Peyer's patch (tissue), 4 donors: ENCODE results near the gene CYP19A1. TPM values are rescaled to one million over a fixed set of nuclear protein-coding genes. Genes with fewer than 3 reads are reported as not detected.

Source experiments
- DNase-seq, 3 donors: peaks; one replicate each; pipeline ENCODE4 v3.0.0-alpha.2; 2017 to 2019
- H3K27ac ChIP-seq, 4 donors: fragments of 200-600 bp; sonication (generic); one replicate each; pipeline ENCODE4 v1.5.1; 2016 to 2019
- H3K27me3 ChIP-seq, 2 donors: fragments of 200-600 bp; sonication (generic); one replicate each; pipeline ENCODE4 v1.5.1; 2019
- H3K36me3 ChIP-seq, 3 donors: fragments of 200-600 bp; sonication (generic); one replicate each; pipeline ENCODE4 v1.5.1; 2016 to 2019
- H3K4me1 ChIP-seq, 4 donors: fragments of 200-600 bp; sonication (generic); one replicate each; pipeline ENCODE4 v1.5.1; 2016 to 2019
- H3K4me3 ChIP-seq, 4 donors: fragments of 200-600 bp; sonication (generic); 1 replicate in 3 of 4; 2 replicates in 1 of 4; pipeline ENCODE4 v1.5.1; 2016 to 2019; ENCODE audit warnings: mild to moderate bottlenecking in 1 of 4
- H3K9me3 ChIP-seq, 4 donors: fragments of 200-600 bp; sonication (generic); one replicate each; pipeline ENCODE4 v1.5.1; 2016 to 2019; ENCODE audit warnings: mild to moderate bottlenecking in 1 of 4
- POLR2A ChIP-seq, 2 donors: fragments of 450-650 bp; IDR thresholded peaks; one replicate each; pipeline ENCODE4 v1.5.1; 2017; ENCODE audit warnings: antibody characterized with exemption in 2 of 2, mild to moderate bottlenecking in 2 of 2, moderate library complexity in 2 of 2
- total RNA-seq, 4 donors: library from RNA; depleted of rRNA; stranded (reverse); fragments of >200 nt; gene quantifications; one replicate each; pipeline ENCODE4 v1.1.0, GENCODE V29; 2016
- TF ChIP-seq, protein P1 (sequence below), 6 experiments: fragments of 450-650 bp in 4 of 6; fragments of 200-600 bp in 2 of 6; sonication (generic) in 1 of 6; IDR thresholded peaks; one replicate each; pipeline ENCODE4 v1.5.1; 2017 to 2019; ENCODE audit warnings: antibody characterized with exemption in 6 of 6, mild to moderate bottlenecking in 3 of 6, moderate library complexity in 1 of 6

Gene CYP19A1
- total RNA-seq = under 1 TPM in 1 of 4 donors, not detected in 3; 0.83 TPM

DNA sequence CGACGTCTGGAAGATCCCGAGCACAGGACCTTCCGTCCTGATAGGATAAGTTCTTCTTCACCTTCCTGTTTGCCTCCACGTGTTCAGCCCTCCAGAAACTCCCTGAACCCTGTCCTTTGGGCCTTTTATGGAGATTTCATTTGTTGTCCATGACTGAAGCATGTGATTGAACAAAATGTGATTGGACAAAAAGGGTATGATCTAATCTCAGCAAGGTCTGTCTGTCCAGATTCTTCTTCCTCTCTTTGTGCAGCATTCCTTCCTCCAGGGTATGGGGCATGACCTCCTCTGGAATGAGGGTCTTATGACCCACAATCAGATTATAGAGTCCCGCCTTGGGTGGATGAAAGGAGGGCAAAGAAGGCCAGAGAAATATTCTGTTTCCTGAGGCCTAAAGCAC lies at the start of gene CYP19A1:
CYP19A1 (minus strand) TSS at position 101 of the 400 bp plus-strand sequence. CDS start 95,684 bp downstream, outside the sequence.
- DNase-seq = no peak
- Histone ChIP-seq H3K36me3 (no peaks in the 10 kb centered on the region), H3K27ac (no peak within 1 kb of the TSS), H3K9me3 (no peaks in the 10 kb centered on the region), H3K4me3 (no peak within 1 kb of the TSS), H3K4me1 (peaks cover 0 to 9% (median 0%) of the 10 kb centered on the region in 4 donors), H3K27me3 (no peaks in the 10 kb centered on the region)
- TF ChIP-seq, protein P1, sequence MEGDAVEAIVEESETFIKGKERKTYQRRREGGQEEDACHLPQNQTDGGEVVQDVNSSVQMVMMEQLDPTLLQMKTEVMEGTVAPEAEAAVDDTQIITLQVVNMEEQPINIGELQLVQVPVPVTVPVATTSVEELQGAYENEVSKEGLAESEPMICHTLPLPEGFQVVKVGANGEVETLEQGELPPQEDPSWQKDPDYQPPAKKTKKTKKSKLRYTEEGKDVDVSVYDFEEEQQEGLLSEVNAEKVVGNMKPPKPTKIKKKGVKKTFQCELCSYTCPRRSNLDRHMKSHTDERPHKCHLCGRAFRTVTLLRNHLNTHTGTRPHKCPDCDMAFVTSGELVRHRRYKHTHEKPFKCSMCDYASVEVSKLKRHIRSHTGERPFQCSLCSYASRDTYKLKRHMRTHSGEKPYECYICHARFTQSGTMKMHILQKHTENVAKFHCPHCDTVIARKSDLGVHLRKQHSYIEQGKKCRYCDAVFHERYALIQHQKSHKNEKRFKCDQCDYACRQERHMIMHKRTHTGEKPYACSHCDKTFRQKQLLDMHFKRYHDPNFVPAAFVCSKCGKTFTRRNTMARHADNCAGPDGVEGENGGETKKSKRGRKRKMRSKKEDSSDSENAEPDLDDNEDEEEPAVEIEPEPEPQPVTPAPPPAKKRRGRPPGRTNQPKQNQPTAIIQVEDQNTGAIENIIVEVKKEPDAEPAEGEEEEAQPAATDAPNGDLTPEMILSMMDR (IDR thresholded peaks at IDR 0.05) = no peak
- TF ChIP-seq POLR2A (IDR thresholded peaks at IDR 0.05) = no peak

DNA sequence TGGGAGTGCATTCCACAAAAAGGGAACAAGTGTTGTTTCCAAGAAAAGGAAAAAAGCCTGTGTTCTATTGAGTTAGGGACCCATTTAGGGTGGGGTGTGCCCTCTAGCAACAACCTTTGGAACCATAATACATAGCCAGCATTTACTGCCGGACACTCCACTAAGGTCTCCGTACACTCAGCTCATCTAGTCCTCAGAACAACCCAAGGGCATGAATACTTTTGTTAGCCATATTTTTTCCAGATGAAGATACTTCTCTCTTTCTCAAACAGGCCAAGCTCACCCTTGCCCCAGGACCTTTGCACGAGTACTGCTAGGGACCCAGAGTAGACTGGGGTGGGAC lies 49.3 kb upstream of the CYP19A1 start:
- Histone ChIP-seq H3K27me3 (no peaks in the 10 kb centered on the region), H3K4me1 (no peaks in the 10 kb centered on the region), H3K4me3 (no peak overlapping the region), H3K9me3 (no peaks in the 10 kb centered on the region), H3K36me3 (no peaks in the 10 kb centered on the region), H3K27ac (no peak overlapping the region)
- DNase-seq = no peak
- TF ChIP-seq, protein P1 (IDR thresholded peaks at IDR 0.05) = no peak
- no peak for TF ChIP-seq POLR2A (IDR thresholded peaks at IDR 0.05)

DNA sequence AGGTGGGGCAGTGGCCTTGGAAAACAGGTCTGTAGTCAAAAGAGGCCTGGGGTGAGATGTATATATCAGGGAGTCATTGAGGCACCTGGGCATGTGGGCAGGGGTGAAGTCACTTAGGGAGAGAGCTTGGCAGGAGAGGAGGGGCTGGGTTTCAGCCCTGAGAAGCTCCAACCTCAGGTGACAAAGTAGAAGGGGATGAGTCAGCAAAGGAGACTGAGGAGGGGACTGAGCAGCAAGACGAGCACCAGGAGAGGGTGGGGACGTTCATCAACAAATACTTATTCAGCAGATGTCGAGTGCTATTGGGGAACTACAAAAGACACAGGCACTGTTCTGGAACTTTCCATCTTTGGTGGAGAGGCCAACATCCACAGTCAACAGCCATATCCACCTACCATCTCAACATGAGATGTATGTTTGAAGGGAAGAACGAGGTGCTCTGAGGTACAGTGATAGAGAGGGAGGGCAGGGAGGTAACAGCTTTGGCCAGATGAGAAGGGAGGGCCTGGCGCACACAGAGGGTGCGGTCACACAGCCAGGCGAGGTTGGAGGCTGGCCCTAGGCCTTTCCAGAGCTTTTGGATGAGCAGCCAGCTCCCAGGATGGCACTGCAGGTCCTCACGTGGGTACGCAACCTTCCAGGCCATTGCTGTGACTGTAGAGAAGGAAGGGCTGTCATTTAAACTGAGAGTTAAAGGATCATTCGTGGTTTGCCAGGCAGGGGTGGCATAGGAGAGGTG lies 48.7 kb upstream of the CYP19A1 start:
- Histone ChIP-seq H3K36me3 (no peaks in the 10 kb centered on the region), H3K27me3 (no peaks in the 10 kb centered on the region), H3K9me3 (no peaks in the 10 kb centered on the region), H3K4me3 (no peak overlapping the region), H3K27ac (no peak overlapping the region), H3K4me1 (no peaks in the 10 kb centered on the region)
- TF ChIP-seq, protein P1 (IDR thresholded peaks at IDR 0.05) = no peak
- TF ChIP-seq POLR2A (IDR thresholded peaks at IDR 0.05) = no peak
- no peak for DNase-seq

DNA sequence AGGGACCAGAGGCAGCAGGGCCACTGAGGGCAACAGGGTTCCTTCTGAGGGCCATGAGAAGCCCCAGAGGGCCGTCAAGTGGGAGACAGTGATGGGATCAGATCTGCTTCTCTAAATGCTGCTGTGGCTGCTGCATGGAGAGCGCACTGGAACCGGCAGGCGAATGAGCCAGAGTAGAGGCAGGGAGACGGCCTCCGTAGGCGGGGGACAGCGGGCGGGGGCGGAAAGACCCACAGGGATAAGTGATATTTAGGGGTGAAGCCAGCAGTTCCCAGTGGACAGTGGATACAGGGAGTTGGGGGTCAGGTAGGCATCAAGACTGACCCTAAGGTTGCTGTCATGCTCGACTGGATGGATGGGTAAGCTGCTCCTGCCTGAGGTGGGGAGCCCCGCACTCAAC lies 48.1 kb upstream of the CYP19A1 start:
- H3K9me3 ChIP-seq = no peaks in the 10 kb centered on the region
- no peak overlapping the region for H3K4me3 ChIP-seq
- no peaks in the 10 kb centered on the region for H3K4me1 ChIP-seq
- no peak for DNase-seq
- H3K27ac ChIP-seq = no peak overlapping the region
- H3K27me3 ChIP-seq = no peaks in the 10 kb centered on the region
- no peaks in the 10 kb centered on the region for H3K36me3 ChIP-seq
- TF ChIP-seq POLR2A (IDR thresholded peaks at IDR 0.05) = no peak
- TF ChIP-seq, protein P1 (IDR thresholded peaks at IDR 0.05) = no peak

DNA sequence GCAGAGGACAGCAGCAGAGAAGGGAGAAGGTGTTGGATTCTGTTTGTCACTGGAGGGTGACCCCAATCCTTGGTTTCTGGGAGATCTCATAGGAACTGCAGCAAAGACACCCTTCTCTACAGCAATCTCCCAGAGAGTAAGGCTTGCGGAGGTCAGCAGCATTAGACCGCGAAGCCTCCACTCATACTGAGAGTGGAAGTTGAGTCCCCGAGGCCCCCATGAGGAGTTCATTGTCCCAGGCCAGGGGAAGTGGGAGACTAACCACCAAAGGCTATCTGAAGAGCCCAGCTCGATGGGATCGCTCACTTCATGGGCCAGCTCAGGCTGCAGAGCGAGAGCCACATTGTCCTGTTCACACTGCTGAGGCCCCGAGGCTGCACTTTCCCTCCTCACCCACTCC lies 47.6 kb upstream of the CYP19A1 start:
- peaks cover 0 to 1% (median 0%) of the 10 kb centered on the region in 4 donors for H3K4me1 ChIP-seq
- H3K36me3 ChIP-seq = no peaks in the 10 kb centered on the region
- no peak overlapping the region for H3K27ac ChIP-seq
- no peak for DNase-seq
- no peaks in the 10 kb centered on the region for H3K27me3 ChIP-seq
- no peak for TF ChIP-seq POLR2A (IDR thresholded peaks at IDR 0.05)
- TF ChIP-seq, protein P1 (IDR thresholded peaks at IDR 0.05) = no peak
- no peaks in the 10 kb centered on the region for H3K9me3 ChIP-seq
- no peak overlapping the region for H3K4me3 ChIP-seq
